GM19043 (cell line): ENCODE results near the gene ETFBKMT.
"Not testable (repeated sequence)": the region's sequence is repeated elsewhere in the genome, so short reads cannot be mapped to it uniquely, and the experiment has no call there.

Experiments used
- ATAC-seq: cut with Tn5 transposase; IDR thresholded peaks from one replicate; pipeline ENCODE4 v1.9.1; 2021; ENCODE audit warnings: low read depth; ENCODE audit not compliant: unreplicated experiment

The ETFBKMT gene

GRCh38 chr12:31715283-31715825, 55.9 kb downstream of the ETFBKMT start:
- peak; percentile 59 for ATAC-seq

- ATAC-seq, result not testable (repeated sequence)
Measured at GRCh38 chr12:31716998-31717397, 57.5 kb downstream of the ETFBKMT start.

GRCh38 chr12:31718542-31719198, 59.2 kb downstream of the ETFBKMT start:
- not testable (repeated sequence) for ATAC-seq

GRCh38 chr12:31722580-31722979, 63.1 kb downstream of the ETFBKMT start:
- no peak for ATAC-seq
